ENCODE measurements around the gene BAIAP2. TPM values are rescaled to one million over a fixed set of nuclear protein-coding genes. Genes with fewer than 3 reads are reported as not detected.
"Not testable (repeated sequence)": the region's sequence is repeated elsewhere in the genome, so short reads cannot be mapped to it uniquely, and the experiment has no call there.

The BAIAP2 gene
- total RNA-seq, 1 donor from 2014 or later = 80.3 TPM

DNA sequence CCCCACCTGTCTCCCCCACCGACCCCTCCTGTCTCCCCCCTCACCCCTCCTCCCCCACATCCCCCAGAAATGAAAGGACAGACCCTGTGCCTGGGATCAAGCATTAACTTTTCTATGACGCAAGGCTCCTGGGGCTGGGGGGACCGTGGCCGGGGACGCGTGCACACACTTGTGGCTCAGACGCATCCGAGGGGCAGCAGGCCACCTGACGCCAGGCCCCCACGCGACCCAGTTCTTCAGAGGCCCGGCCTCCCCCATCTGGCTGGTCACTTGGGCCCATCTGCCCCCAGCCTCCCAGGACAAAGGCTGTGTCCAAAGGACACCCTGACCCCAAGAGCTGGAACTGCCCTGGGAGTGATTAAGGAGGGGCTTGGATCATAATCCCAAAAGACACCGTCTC, 116.3 kb downstream of the BAIAP2 start:
- no peak for TF ChIP-seq CTCF (IDR thresholded peaks at IDR 0.05; ENCODE audit: insufficient read depth, low read length, poor library complexity, severe bottlenecking)
- Histone ChIP-seq H3K27me3 (ENCODE audit: control insufficient read depth, insufficient read depth, low read length) (peaks cover 17% of the 10 kb centered on the region), H3K4me3 (ENCODE audit: low read depth, low read length) (no peak overlapping the region), H3K36me3 (ENCODE audit: control insufficient read depth, insufficient read depth, low read length) (no peaks in the 10 kb centered on the region)
- no peak for DNase-seq (ENCODE audit: low read depth)

GRCh38 chr17:81152288-81152828, 117.4 kb downstream of the BAIAP2 start:
- peaks cover 17% of the 10 kb centered on the region for H3K27me3 ChIP-seq (ENCODE audit: control insufficient read depth, insufficient read depth, low read length)
- no peak overlapping the region for H3K4me3 ChIP-seq (ENCODE audit: low read depth, low read length)
- DNase-seq (ENCODE audit: low read depth) = no peak
- no peak for TF ChIP-seq CTCF (IDR thresholded peaks at IDR 0.05; ENCODE audit: insufficient read depth, low read length, poor library complexity, severe bottlenecking)
- H3K36me3 ChIP-seq (ENCODE audit: control insufficient read depth, insufficient read depth, low read length) = no peaks in the 10 kb centered on the region

GRCh38 chr17:81153340-81153803, 118.4 kb downstream of the BAIAP2 start:
- H3K27me3 ChIP-seq (ENCODE audit: control insufficient read depth, insufficient read depth, low read length) = peaks cover 26% of the 10 kb centered on the region
- TF ChIP-seq CTCF (IDR thresholded peaks at IDR 0.05; ENCODE audit: insufficient read depth, low read length, poor library complexity, severe bottlenecking) = no peak

GRCh38 chr17:81154016-81154415, 119.1 kb downstream of the BAIAP2 start:
- not testable (repeated sequence) for H3K4me3 ChIP-seq (ENCODE audit: low read depth, low read length); DNase-seq (ENCODE audit: low read depth)

More at GRCh38 chr17:81153340-81153803, 118.4 kb downstream of the BAIAP2 start:
- DNase-seq (ENCODE audit: low read depth) = no peak
- no peaks in the 10 kb centered on the region for H3K36me3 ChIP-seq (ENCODE audit: control insufficient read depth, insufficient read depth, low read length)
- H3K4me3 ChIP-seq (ENCODE audit: low read depth, low read length) = no peak overlapping the region

GRCh38 chr17:81154961-81155360, 120.0 kb downstream of the BAIAP2 start:
- TF ChIP-seq CTCF (IDR thresholded peaks at IDR 0.05; ENCODE audit: insufficient read depth, low read length, poor library complexity, severe bottlenecking) = no peak
- H3K36me3 ChIP-seq (ENCODE audit: control insufficient read depth, insufficient read depth, low read length) = no peaks in the 10 kb centered on the region
- H3K4me3 ChIP-seq (ENCODE audit: low read depth, low read length) = no peak overlapping the region
- DNase-seq (ENCODE audit: low read depth) = no peak
- peaks cover 33% of the 10 kb centered on the region for H3K27me3 ChIP-seq (ENCODE audit: control insufficient read depth, insufficient read depth, low read length)

More at GRCh38 chr17:81154016-81154415, 119.1 kb downstream of the BAIAP2 start:
- peaks cover 31% of the 10 kb centered on the region for H3K27me3 ChIP-seq (ENCODE audit: control insufficient read depth, insufficient read depth, low read length)
- not testable (repeated sequence) for H3K36me3 ChIP-seq (ENCODE audit: control insufficient read depth, insufficient read depth, low read length)

DNA sequence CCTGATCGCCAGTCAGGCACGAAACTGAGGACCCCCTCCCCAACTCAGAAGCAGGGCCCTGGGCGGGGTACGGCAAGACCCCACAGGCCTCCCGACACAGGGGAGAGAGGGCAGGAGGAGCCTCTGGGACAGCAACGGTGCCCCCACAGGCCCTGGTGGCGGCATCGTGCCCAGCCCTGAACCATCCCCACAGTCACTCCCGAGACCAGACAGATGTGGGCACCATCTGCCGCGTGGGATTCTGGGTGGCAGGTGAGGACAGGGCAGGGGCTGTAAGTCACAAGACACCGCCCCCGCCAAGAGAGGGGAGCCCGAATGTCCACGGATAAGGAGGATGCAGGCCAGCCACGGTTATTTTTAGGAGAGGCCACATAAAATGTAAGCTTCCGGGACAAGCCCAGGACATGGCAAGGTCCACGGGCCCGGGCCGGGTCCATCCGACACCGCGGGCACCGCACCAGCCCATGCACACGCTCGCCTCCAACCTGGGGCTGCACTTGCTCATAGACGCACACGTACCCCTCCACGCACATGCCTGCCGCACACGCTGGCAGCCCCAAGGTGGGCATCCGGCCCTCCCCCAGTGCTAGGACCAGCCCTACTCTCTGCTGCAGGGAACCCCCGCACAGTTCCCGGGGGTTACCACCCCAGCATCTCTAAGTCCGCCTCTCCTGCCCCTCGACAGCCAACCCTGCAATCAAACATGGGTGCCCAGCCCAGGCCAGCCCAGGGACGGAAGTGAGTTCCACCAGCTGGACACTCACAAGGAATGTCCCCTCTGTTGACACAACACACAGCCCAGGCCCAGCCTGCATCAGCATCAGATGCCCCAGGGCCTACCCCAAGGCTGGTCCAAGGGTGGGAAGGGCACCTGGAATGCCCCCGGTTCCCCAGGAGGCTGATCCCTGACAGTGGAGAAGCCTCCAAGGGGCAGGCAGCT, 122.2 kb downstream of the BAIAP2 start:
- Histone ChIP-seq H3K27me3 (ENCODE audit: control insufficient read depth, insufficient read depth, low read length) (peaks cover 36% of the 10 kb centered on the region), H3K4me3 (ENCODE audit: low read depth, low read length) (no peak overlapping the region), H3K36me3 (ENCODE audit: control insufficient read depth, insufficient read depth, low read length) (no peaks in the 10 kb centered on the region)
- TF ChIP-seq CTCF (IDR thresholded peaks at IDR 0.05; ENCODE audit: insufficient read depth, low read length, poor library complexity, severe bottlenecking) = no peak
- no peak for DNase-seq (ENCODE audit: low read depth)
